NCI-H1930 (cell line): ENCODE results near the gene MYH13.
A peak's percentile ranks its signal among the peaks of the same experiment; 100 is the strongest.

ENCODE experiments used
- DNase-seq, 2 experiments: peaks; one replicate each; lab custom pipeline; 2025; lab: John Stamatoyannopoulos, UW

The MYH13 gene

GRCh38 chr17:10344816-10345215 lies 28.0 kb downstream of the MYH13 start:
- no peak for DNase-seq

GRCh38 chr17:10339051-10339450 lies 33.8 kb downstream of the MYH13 start:
- no peak for DNase-seq

GRCh38 chr17:10337976-10338375 lies 34.8 kb downstream of the MYH13 start:
- DNase-seq, result no peak

- no peak for DNase-seq
Measured at GRCh38 chr17:10337136-10337535, 35.7 kb downstream of the MYH13 start.

- no peak for DNase-seq
Measured at GRCh38 chr17:10336393-10336792, 36.4 kb downstream of the MYH13 start.

- DNase-seq, result no peak
Measured at GRCh38 chr17:10332515-10332914, 40.3 kb downstream of the MYH13 start.

GRCh38 chr17:10328971-10329923 lies 43.6 kb downstream of the MYH13 start:
- DNase-seq, result no peak

GRCh38 chr17:10328206-10328605 lies 44.6 kb downstream of the MYH13 start:
- DNase-seq, result no peak

- DNase-seq, result peak; percentile 61 to 64
Measured at GRCh38 chr17:10327640-10328039, 45.2 kb downstream of the MYH13 start.

- no peak for DNase-seq
Measured at GRCh38 chr17:10325031-10325695, 47.6 kb downstream of the MYH13 start.

GRCh38 chr17:10323812-10324610 lies 48.8 kb downstream of the MYH13 start:
- no peak for DNase-seq

- DNase-seq, result no peak
Measured at GRCh38 chr17:10318535-10318934, 54.3 kb downstream of the MYH13 start.

GRCh38 chr17:10317543-10317834 lies 55.3 kb downstream of the MYH13 start:
- DNase-seq, result no peak

GRCh38 chr17:10316801-10317542 lies 55.8 kb downstream of the MYH13 start:
- DNase-seq, result peak in 1 of 2 experiments; percentile 30

- DNase-seq, result no peak
Measured at GRCh38 chr17:10314329-10314728, 58.5 kb downstream of the MYH13 start.

- DNase-seq, result no peak
Measured at GRCh38 chr17:10313037-10313672, 59.7 kb downstream of the MYH13 start.

GRCh38 chr17:10311131-10311530 lies 61.7 kb downstream of the MYH13 start:
- no peak for DNase-seq

- no peak for DNase-seq
Measured at GRCh38 chr17:10309003-10309974, 63.5 kb downstream of the MYH13 start.

- no peak for DNase-seq
Measured at GRCh38 chr17:10306585-10306984, 66.2 kb downstream of the MYH13 start.

- no peak for DNase-seq
Measured at GRCh38 chr17:10305398-10305797, 67.4 kb downstream of the MYH13 start.
